Astrocyte (in vitro differentiated cells and primary cell): Measurements from ENCODE around the gene MED12L.

Source experiments
- CTCF ChIP-seq: IDR thresholded peaks from 2 replicates; pipeline ENCODE4 v1.5.1; 2011; ENCODE audit warnings: low read depth, mild to moderate bottlenecking, inconsistent platforms, low read length, moderate library complexity; ENCODE audit not compliant: insufficient read depth
- EZH2 ChIP-seq: IDR thresholded peaks from 2 replicates; pipeline ENCODE4 v1.6.1; 2012; ENCODE audit warnings: mild to moderate bottlenecking, low read length, inconsistent platforms; ENCODE audit not compliant: insufficient read depth

- TF ChIP-seq CTCF (no peak), EZH2 (no peak)
These were observed 128.4 kb downstream of the MED12L start for GRCh38 chr3:151213881-151214280.
